ENCODE results near the gene HBG1.
"Not testable (repeated sequence)": the region's sequence is repeated elsewhere in the genome, so short reads cannot be mapped to it uniquely, and the experiment has no call there.

HBG1 gene

GRCh38 chr11:5277807-5278382, 28.2 kb upstream of the HBG1 start:
- DNase-seq (ENCODE audit: low read depth): no peak

- no peak for DNase-seq (ENCODE audit: low read depth)
These were observed 27.0 kb upstream of the HBG1 start for GRCh38 chr11:5276697-5277096.

GRCh38 chr11:5275369-5276110, 25.9 kb upstream of the HBG1 start:
- DNase-seq (ENCODE audit: low read depth): no peak

- DNase-seq (ENCODE audit: low read depth): no peak
These were observed 24.7 kb upstream of the HBG1 start for GRCh38 chr11:5274395-5274794.

GRCh38 chr11:5272395-5273017, 22.8 kb upstream of the HBG1 start:
- DNase-seq (ENCODE audit: low read depth): no peak

GRCh38 chr11:5269715-5270147, 20.1 kb upstream of the HBG1 start, which contains the start of gene HBE1:
Gene HBE1 (minus strand): TSS chr11:5269945. CDS start chr11:5269890, 55 bp downstream.
- no peak for DNase-seq (ENCODE audit: low read depth)

GRCh38 chr11:5267033-5267563, 17.4 kb upstream of the HBG1 start:
- no peak for DNase-seq (ENCODE audit: low read depth)

- no peak for DNase-seq (ENCODE audit: low read depth)
These were observed 17.0 kb upstream of the HBG1 start for GRCh38 chr11:5266609-5267008.

GRCh38 chr11:5265832-5266231, 16.2 kb upstream of the HBG1 start:
- no peak for DNase-seq (ENCODE audit: low read depth)

- no peak for DNase-seq (ENCODE audit: low read depth)
These were observed 9.0 kb upstream of the HBG1 start for GRCh38 chr11:5258543-5259262.

- DNase-seq (ENCODE audit: low read depth): no peak
These were observed 7.6 kb upstream of the HBG1 start for GRCh38 chr11:5257296-5257695.

- DNase-seq (ENCODE audit: low read depth): not testable (repeated sequence)
These were observed 5.2 kb upstream of the HBG1 start, which contains the start of gene HBG2 for GRCh38 chr11:5254646-5255413. Gene HBG2 (minus strand): TSS chr11:5254781. CDS start chr11:5254728, 53 bp downstream.

GRCh38 chr11:5254023-5254422, 4.4 kb upstream of the HBG1 start:
- not testable (repeated sequence) for DNase-seq (ENCODE audit: low read depth)

GRCh38 chr11:5253440-5253839, 3.8 kb upstream of the HBG1 start:
- not testable (repeated sequence) for DNase-seq (ENCODE audit: low read depth)

- no peak for DNase-seq (ENCODE audit: low read depth)
These were observed 3.2 kb upstream of the HBG1 start for GRCh38 chr11:5252919-5253265.

GRCh38 chr11:5252192-5252918, 2.7 kb upstream of the HBG1 start:
- DNase-seq (ENCODE audit: low read depth): no peak

GRCh38 chr11:5251746-5252145, 2.1 kb upstream of the HBG1 start:
- DNase-seq (ENCODE audit: low read depth): no peak

- no peak for DNase-seq (ENCODE audit: low read depth)
These were observed 1.0 kb upstream of the HBG1 start for GRCh38 chr11:5250543-5251204.

- not testable (repeated sequence) for DNase-seq (ENCODE audit: low read depth)
These were observed 1.2 kb downstream of the HBG1 start for GRCh38 chr11:5248498-5248897.

- DNase-seq (ENCODE audit: low read depth): no peak
These were observed 2.0 kb downstream of the HBG1 start for GRCh38 chr11:5247472-5248192.

Measured in fibroblast of the conjunctiva (primary cell).